Stimulated activated naive CD4-positive, alpha-beta T cell treated with Interleukin-2 at 50 U/mL for 16 hours (primary cell): ENCODE results near the gene MAP3K3.
A peak's percentile ranks its signal among the peaks of the same experiment; 100 is the strongest.

Source experiments
- DNase-seq: peaks from one replicate; lab custom pipeline; 2025; lab: John Stamatoyannopoulos, UW

The MAP3K3 gene

DNA sequence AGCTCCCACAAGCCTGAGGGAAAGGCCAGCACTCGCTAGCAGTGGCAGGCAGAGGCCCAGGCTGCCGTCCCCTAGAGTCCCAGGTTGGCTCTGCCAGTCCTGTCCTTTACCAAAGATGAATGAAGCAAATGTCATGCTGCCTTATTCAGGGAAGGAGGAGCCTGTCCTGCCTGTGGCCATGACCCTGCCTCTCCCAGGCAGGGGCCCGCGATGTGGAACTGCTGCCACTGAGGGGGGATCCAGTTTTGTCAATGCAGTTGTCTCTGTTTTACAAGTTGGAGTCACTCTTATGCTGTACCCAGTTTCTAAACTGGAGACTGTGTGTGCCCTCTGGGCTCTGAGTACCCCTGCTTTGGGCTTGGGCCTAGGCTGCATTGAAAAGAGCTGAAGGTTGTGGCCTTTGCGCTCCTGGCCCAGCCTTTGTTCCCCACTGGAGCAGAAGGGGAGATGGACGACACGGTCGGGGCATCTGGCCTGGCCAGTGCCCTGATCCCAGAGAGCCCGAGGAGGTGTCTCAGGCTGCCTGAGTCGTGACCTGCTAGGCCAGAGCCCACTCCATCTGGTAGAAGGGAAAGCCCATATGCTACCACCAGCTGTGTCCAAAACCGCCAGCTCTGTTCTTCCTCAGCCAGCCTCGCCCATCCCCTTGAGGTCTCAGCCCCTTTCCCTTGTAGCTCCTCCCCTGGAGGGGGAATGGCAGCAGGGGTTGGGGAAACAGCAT is 72.2 kb downstream of the MAP3K3 start:
- DNase-seq = no peak

DNA sequence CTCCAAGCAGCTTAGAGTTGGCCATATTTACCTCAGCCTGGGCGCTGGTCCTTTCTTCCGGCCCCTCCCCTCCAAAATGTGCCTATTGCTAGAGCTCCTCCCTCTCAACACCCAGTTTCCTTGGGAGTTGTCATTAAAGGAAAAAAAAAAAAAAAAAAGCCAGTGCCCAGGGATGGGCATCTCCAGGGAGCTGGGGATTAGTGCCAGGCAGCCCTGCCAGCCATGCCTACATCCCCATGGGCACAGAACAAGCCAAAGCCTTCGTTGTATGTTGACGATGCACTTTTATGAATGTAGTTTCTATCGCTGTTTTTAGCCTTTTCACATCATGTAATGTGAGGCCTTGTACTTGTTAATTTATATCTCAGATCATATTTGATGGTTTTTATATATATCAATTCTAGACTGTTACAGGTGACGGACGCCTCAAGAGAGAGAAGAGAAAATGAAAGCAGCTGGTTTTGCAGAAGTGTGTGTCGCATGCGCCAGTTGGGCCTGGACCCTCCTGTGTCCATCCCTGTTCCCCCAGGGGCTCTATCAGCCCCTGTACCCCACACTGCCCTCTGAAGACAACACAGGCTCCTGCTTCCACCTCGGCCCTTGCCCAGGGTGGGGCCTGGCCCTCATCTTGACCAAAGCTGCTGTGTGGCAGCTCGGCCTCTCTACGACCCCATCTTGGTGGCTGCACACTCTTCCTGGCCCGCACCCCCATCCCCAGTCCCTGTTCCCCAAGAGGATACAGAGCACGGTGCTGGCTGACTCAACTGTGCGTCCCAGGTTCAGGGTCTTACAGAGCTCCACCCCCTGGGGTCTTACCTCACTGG is 72.9 kb downstream of the MAP3K3 start:
- DNase-seq = no peak

DNA sequence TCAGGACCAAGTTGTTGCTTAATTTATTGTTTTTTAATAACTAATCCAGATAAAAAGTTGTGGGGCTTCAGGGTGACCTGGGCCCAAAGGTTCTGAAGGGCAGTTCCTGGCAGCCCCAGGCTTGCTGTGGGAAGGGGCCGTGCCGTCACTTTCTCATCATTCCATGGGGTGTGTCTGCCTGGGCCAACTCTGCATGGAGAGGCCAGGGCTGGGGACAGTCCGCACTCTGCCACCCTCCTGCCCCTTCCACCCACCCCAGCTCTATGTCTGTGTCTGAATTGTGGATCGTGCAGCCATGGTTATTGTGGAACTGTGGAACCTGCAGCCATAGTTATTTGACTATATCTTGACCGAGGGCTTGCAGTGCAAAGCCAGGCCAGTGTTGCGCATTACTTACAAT is 73.7 kb downstream of the MAP3K3 start:
- no peak for DNase-seq

DNA sequence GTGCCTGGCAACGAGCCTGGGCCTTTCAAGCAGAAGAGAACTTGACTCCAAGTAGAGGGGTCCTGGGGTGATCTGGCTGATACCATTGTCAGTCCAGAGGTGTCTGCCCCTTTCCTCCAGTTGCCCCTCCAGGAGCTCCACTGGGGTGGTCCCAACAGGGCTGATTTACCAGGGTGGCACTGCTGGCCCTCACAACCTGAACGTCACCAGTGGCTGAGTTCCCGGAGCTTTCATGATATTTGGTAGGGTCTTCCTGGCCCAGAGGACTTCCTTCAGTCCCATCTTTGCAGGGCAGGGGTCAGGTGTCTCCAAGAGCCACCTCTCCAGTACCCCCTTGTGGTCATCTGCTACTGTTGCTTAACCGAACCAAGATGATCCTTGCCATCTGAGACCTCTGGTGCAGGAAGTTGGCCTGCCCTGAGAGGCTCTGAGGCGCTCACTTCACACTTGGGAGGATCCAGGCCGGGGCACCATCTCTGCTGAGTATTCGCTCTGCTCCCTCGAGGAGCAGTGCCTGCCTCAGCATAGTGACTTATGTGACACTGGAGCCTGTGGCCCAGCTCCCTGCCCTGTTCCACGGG is 74.3 kb downstream of the MAP3K3 start:
- peak; percentile 16 for DNase-seq

DNA sequence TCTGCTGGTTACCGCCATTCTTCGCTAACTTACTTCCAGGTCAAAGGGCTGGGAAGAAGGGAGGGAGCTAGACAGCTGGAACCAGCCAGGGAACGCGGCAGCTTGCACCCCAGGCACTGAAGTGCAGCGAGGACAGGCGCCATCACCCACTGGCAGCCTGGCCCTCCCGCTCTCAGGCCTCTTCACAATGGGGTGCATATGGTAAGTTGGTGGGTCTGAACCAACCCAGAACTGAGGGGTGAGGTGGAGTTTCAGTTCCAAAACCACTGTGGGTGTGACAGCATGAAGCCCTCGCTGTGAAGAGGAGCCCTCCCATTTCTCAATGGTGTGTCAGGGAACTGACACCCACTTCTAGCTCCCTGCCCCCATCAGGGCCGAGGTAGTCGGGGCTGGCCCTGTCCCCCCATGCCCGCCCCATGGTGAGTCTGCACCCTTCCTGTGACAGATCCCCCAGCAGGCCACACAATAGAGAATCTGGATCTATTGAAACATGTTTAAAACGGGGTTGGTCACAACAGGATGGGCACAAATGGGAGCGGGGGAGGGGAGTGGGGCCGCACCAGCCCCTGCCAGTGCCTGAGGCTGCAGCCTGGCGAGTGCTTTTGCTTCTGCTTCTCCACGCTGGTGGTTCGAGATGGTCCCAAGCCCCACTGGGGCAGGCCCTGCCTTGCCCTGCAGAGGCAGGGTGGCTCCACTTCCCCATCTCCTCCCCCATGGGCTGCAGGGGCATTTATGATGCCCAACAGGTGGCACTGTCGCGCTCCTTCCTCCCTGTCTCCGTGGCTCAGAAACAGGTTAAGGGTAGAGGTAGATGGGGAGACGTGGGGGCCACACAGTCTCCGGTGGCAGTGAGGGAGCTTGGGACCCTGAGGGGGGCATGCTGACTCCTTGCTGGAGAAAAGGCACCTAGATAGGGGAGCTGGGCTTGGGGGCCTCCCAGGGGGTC is 75.4 kb downstream of the MAP3K3 start:
- peak; percentile 69 for DNase-seq

DNA sequence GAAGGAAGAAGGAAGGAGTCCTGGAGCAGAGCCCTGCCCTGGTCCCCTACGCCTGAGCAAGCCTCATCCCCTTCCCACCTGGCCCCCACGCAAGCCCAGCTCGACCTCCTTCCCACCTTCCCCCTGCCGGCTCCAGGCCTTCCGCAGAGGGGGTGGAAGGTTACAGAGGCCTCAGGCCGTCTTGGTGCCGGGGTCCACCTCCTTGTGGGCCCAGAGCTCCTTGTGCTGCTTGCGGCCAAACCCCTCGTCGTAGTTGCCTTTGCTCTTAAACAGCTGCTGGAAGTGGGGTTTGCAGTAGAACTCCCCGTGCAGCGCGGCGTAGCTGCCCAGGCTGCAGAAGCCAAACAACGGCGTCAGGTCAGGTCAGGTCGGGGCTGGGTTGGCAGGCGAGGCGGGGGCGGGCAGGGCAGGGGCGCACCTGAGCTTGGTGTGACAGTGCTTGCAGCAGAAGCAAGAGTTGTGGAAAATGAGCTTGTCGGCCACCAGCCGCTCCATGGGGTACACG is 76.2 kb downstream of the MAP3K3 start:
- no peak for DNase-seq

DNA sequence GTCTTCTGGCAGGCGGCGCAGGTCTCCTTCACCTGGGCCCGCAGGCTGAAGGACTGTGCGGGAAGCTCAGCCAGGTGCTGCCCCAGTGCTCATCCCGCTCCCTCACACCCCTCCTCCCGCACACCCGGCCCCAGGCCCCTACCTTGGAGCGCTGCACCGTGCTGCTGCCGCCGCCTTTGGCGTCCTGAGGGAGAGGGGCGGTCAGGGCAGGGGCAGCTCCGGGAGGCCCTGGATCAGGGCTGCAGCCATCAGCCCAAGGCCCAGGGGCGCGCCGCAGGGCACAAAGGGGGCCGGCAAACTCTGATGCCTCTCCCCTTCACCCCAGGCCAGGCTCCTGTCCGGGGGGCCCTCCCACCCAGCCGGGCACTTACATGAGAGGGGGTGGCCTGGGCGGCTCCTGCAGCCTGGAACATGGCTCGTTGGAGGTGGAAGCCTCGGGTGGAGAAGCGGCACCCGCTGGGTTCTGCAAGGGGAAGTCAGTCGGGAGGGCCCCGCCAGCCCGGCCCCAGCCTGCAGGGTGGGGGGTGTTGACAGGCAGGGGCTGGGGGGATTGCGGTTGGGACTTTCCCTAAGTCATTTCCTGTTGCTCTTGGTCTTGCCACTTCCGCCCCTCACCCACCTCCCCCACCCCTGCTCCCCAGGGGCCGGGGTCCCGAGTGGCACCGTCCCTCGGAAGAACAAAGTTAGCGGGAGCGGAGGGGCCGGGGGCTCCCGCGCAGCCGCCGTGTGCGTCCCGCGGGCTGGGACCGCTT is 76.8 kb downstream of the MAP3K3 start:
- peak; percentile 72 for DNase-seq

DNA sequence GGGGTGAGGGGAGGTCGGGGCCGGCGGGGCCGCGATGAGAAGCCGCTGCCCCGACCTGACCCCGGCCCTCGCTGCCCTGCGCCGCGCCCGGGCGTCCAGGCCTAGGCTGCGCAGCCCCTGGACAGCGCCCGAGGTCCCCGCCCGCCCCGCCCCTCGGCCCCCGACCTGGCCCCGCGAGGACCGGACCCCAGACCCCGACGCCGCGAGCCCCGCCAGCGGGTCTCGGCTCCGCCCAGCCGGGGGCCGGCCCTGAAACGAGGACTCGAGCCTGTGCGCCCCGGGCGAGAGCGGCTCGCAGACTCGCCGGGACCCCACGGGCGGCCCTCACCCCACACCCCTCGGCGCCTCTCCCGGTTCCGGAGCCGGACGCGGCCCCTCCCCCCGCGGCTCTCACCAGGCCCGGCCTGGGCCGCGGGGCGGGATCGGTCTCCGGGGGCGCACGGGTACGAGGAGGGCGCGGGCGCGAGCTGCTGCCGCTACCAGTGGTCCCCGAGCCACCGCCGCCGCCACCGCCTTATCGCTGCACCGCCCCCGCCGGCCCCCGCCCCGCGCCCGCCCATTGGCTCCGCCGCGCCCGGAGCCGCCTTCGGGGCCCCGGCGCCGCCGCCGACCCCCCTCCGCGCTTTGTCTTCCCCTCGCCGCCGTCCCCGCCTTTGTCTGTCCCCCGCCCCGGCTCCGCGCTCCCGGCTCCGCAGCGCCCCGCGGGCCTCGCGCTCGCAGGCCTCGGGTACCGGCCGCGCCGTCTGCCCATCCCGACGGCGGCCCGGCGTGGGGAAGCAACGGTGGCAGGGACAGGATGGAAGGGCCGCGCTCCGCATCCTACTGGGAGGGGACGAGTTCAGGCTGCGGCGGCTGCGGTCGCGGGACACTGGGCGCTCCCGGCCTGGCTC is 77.7 kb downstream of the MAP3K3 start, which contains the start of gene LIMD2:
TSS of gene LIMD2 (minus strand) at position 488 of the 890 bp plus-strand sequence. CDS start 827 bp downstream, outside the sequence.
- DNase-seq = peak; percentile 78

DNA sequence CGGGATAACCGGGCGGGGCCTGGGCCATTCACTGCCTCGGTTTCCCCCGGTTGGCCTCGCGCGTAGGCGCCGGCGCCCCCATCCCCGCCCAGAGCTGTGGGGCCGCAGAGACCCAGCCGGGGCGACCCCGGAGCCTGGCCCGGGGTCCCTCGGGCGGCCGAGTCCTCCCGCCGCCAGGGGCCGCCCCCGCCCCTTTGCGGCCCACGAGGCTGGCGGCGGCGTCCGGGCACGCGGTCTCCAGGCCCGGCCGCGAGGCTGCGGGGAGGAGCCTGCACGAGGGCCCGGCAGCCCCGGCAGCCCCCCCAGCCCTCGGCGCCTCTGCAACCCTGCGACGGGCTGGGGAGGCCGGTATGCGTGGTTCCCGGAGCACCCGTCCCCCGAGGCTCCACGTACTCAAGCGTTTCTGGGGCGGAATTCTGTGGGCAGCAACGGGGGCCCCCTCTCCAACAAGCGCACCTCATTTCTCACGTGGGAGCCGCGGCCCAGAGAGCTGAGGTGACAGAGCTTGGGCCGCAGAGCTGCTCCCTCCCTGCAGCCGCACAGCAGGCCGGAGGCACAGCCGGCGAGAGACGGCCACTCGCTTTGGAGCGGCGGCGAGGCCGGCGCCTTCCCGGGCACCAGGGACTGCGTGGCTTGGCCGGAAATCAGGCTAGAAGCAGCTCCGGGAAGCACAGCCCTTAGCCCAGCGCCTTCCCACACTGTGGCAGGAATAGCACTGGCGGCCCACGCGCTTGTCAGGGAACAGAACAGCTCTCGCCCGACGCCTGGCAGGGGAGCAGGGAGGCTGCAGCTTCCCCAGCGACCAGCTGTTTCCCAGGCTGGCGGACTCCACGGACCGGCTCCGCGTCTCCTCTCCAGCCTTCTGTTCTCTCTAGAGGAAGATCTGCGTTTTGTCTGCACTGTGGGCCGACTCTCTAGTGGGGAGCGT is 78.6 kb downstream of the MAP3K3 start:
- peak; percentile 38 for DNase-seq

DNA sequence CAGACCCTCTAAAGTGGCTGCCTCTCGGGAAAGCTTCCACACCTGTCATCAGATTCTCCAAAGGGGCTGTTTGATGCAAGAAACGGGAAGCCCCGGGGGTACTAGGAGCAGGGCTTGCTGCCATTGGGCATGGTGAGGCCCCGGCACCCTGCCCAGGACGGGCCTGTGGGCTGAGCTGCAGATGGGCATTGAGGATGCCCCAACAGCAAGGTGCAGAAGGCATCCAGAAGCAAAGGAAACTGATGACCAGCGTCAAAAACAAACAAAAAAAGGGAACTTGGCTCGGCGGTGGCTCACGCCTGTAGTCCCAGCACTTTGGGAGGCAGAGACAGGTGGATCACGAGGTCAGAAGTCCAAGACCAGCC is 79.2 kb downstream of the MAP3K3 start:
- DNase-seq = no peak

DNA sequence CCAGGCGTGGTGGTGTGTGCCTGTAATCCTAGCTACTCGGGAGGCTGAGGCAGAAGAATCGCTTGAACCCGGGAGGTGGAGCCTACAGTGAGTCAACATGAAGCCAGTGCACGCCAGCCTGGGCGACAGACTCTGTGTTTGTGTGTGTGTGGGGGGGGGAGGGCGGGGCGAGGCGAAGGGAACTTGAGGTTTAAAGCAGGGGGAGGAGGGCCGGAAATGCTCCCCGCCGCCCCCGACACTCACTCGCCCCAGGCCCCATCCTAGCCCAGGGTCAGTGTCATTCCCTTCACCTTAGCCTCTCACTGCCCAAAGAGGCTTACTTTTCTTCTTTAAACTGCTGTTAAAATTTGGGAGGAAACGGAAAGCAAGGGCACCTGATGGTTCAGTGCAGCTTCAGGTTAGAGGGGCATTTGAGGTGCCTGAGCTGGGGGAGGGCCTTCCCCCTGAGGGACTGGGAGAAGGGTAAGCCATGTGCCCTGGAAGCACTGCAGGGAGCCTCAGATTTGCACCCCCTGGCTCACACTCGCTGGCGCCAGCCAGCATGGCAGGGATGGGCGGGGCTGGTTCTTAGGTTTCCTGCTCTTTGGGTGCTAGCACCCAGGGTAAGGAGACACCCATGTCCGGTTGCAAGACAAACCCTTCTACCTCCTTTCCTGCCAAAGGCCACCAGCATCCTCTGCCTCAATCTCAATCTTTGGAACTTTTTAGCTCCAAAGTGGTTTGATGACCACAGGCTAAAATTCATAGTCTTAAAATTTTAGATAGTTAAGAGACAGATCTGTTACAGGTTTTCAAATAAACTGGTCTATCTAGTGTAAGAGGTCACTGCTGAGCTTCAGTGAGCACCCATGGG is 79.9 kb downstream of the MAP3K3 start:
- DNase-seq = peak; percentile 83

DNA sequence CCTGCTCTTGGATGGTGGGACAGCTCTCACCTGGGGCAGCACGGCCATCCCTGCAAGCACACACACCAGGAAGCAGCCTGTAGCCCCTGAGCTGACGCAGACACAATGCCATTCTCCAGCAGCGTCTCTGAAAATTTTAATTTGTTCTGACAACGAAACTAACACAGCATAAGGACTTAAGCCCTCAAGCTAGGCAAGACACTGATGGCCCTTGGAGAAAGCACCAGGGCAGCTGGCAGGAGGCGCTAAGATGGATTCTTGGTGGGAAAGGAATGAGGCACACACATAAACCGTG is 80.5 kb downstream of the MAP3K3 start:
- DNase-seq = no peak

DNA sequence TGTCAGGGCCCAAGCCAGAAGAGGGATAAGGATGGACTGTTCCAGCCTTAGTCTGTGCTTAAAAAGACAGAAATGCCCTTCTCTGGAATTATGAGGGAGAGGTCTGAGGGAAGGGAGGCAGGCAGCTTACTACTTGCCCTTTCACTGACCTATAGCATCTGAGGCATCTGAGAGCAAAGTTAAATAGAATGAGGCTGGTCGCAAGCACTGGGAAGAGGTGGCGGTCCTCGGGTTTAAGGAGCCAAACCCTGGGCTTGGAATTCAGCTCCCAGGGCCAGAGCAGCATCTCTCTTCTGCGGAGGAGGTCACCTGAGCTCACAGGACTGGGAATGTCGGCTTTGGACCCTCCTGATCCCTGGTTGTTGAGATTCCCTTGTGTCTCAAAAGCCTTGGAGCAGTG is 80.8 kb downstream of the MAP3K3 start:
- DNase-seq = no peak

DNA sequence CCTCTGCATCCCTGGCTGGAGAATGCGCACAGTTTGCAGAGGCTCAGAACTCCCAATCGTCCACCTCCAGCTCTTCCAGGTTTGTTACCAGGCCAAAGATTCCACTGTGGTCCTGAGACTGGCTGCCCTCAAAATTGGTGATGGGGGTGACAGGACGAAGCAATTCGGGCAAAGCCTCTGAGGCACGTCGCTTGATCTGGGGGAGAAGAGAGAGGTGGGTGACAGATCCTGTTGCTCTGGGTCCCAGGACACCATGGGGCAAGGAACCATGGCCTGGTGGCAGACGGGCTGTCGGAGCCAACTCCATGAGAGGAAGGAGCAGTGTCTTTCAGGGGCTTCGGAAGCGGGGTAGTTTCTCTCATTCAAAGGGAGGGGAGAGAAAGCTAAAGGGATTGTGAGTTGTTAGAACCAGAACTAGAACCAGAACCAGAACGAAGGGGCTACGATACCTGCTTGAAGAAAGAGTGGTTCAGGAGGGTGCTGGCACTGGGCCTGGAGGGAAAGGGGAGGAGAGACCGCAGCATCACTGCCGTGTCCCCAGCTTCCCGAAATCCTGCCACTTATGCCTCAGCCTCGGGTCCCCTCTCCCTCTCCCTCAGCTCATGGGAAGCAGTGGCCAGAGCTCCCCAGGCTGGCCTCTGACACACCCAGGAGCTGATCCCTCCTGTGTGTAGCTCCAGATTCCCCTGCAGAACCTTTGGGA is 81.5 kb downstream of the MAP3K3 start:
- no peak for DNase-seq

DNA sequence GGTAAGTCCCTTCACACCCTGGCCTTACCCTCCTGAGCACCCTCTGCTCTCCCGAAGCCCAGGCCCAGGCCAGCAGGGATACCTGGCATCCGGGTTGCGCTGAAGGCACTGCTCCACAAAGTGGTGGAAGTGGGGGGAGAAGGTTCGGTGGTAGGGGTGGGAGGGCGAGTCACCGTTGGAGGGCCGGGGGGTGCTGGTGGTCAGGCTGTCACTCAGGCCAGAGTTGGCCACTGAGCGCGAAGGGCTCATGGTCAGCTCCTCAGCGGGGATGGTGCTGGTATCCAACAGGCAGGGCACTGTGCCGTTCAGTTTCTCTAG is 82.0 kb downstream of the MAP3K3 start:
- no peak for DNase-seq

DNA sequence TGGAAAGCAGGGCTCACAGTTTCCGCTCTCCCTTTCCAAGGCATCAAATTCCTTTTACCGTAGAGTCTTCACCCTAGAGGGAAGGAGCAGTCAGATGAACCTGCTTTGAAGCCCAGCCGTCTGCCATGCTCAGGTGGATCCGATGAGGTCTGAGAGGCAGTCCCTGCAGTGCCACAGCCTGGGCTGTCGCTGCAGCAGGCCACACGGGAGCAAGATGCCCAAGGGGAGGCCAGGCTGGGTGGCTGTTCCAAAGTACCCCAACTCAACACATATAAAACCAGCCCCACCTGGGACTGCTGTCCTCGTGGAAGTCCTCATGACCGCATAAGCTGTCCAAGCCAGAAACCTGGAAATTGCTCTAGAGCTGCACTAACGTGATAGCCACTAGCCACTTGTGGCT is 82.6 kb downstream of the MAP3K3 start:
- no peak for DNase-seq

DNA sequence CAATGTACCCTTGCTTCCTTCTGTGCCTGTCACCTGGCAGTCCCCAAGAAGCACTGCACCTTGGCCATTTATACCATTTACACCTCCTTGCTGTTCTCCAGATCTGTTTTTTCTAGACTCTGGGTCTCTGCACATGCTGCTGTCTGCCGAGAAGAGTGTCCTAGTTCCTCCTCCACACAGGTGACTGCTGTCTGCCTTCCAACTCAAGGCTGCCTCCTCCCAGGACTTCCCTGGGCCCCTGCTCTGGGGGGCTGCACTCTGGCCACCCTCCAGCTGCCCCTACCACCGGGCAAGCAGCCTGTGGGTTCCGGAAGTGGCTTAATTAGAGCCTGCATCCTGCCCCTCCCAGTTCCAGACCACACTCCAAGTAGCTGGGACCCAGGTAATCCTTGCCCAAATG is 83.4 kb downstream of the MAP3K3 start:
- no peak for DNase-seq
